Endothelial cell of umbilical vein (primary cell): ENCODE data around the gene ARMC5. TPM values are rescaled to one million over a fixed set of nuclear protein-coding genes. Genes with fewer than 3 reads are reported as not detected.

Source experiments
- BruUV-seq: library from RNA; stranded (reverse); fragments of 400-500 nt; replicated peaks from 2 replicates; lab custom pipeline; 2021; lab: Mats Ljungman, UMichigan
- CTCF ChIA-PET: fragments of 300-600, 350-600 bp; sonication (Branson Sonifier 250); formaldehyde crosslinking; loops from one replicate; lab custom pipeline; 2021; ENCODE audit warnings: antibody characterized with exemption, inconsistent platforms; lab: Charles Lee
- POLR2A ChIA-PET: fragments of 300-600, 350-600 bp; sonication (Branson Sonifier 250); formaldehyde crosslinking; loops from one replicate; lab custom pipeline; 2021; ENCODE audit warnings: antibody characterized with exemption, inconsistent platforms; lab: Charles Lee
- DNase-seq: peaks from one replicate; pipeline ENCODE4 v3.0.0-alpha.2; 2011; ENCODE audit warnings: low read depth, low spot score
- FAIRE-seq: peaks from 2 replicates; lab custom pipeline; 2011; peaks lifted over from hg19 to GRCh38; lab: Jason Lieb, UNC
- H2AFZ ChIP-seq: 2 replicates; pipeline ENCODE4 v1.6.0; 2012; ENCODE audit warnings: low read depth, low read length, control low read depth, inconsistent platforms
- H3K27ac ChIP-seq: 2 replicates; pipeline ENCODE4 v1.5.1; 2011; ENCODE audit warnings: low read depth, mild to moderate bottlenecking, control low read depth, low read length, moderate library complexity; ENCODE audit not compliant: insufficient read depth
- H3K27me3 ChIP-seq, 2 experiments: 2 replicates each; pipeline versions ENCODE4 v1.6.0 to v1.6.1; 2011; ENCODE audit warnings: low read length in 2 of 2, mixed read lengths in 1 of 2; ENCODE audit not compliant: control insufficient read depth in 2 of 2, insufficient read depth in 2 of 2
- H3K36me3 ChIP-seq, 2 experiments: 2 replicates in 1 of 2; 3 replicates in 1 of 2; pipeline ENCODE4 v1.5.1; 2011; ENCODE audit warnings: low read length in 2 of 2, mild to moderate bottlenecking in 1 of 2, moderate library complexity in 1 of 2; ENCODE audit not compliant: control insufficient read depth in 2 of 2, insufficient read depth in 2 of 2; ENCODE audit errors: extremely low read depth in 1 of 2
- H3K4me1 ChIP-seq: 3 replicates; pipeline ENCODE4 v1.5.1; 2011; ENCODE audit warnings: mild to moderate bottlenecking, low read length; ENCODE audit not compliant: control insufficient read depth, insufficient read depth; ENCODE audit errors: extremely low read depth
- H3K4me2 ChIP-seq: 2 replicates; pipeline ENCODE4 v1.6.1; 2011; ENCODE audit warnings: low read length, control low read depth, mixed read lengths; ENCODE audit not compliant: insufficient read depth
- H3K4me3 ChIP-seq, 3 experiments: fragments of 200-600 bp in 1 of 3; sonication (generic), shearing (Covaris generic) in 1 of 3; replicated peaks in 1 of 3; 2 replicates each; pipeline ENCODE4 v1.5.1; 2011 to 2016; ENCODE audit warnings: control low read depth in 3 of 3, low read length in 3 of 3, mild to moderate bottlenecking in 2 of 3, inconsistent platforms in 1 of 3, low read depth in 1 of 3, moderate library complexity in 1 of 3; ENCODE audit not compliant: insufficient read depth in 1 of 3
- H3K79me2 ChIP-seq: 2 replicates; pipeline ENCODE4 v1.6.0; 2012; ENCODE audit warnings: low read length, inconsistent platforms; ENCODE audit not compliant: control insufficient read depth, insufficient read depth
- H3K9ac ChIP-seq: replicated peaks from 2 replicates; pipeline ENCODE3; 2011; ENCODE audit warnings: low read length, control low read depth; ENCODE audit not compliant: insufficient read depth; ENCODE audit errors: extremely low read depth
- H3K9me1 ChIP-seq: replicated peaks from 3 replicates; pipeline ENCODE4 v1.6.0; 2011; ENCODE audit warnings: mild to moderate bottlenecking, low read length; ENCODE audit not compliant: control insufficient read depth, insufficient read depth; ENCODE audit errors: extremely low read depth
- H3K9me3 ChIP-seq: replicated peaks from 2 replicates; pipeline ENCODE4 v1.5.1; 2012; ENCODE audit warnings: low read length, inconsistent platforms; ENCODE audit not compliant: control insufficient read depth, insufficient read depth
- H4K20me1 ChIP-seq: replicated peaks from 2 replicates; pipeline ENCODE3; 2011; ENCODE audit warnings: mild to moderate bottlenecking, low read length; ENCODE audit not compliant: control insufficient read depth, insufficient read depth; ENCODE audit errors: extremely low read depth
- CTCF ChIP-seq, 2 donors: IDR thresholded peaks; 1 replicate in 1 of 2; 2 replicates in 1 of 2; pipeline ENCODE4 v1.5.1; 2011; ENCODE audit warnings: low read length in 2 of 2, mild to moderate bottlenecking in 2 of 2, moderate library complexity in 2 of 2, control low read depth in 1 of 2, inconsistent platforms in 1 of 2, low read depth in 1 of 2; ENCODE audit not compliant: insufficient read depth in 1 of 2; ENCODE audit errors: extremely low read depth in 1 of 2
- EZH2 ChIP-seq: IDR thresholded peaks from 2 replicates; pipeline ENCODE4 v1.6.1; 2012; ENCODE audit warnings: borderline replicate concordance, low read depth, mild to moderate bottlenecking, moderate library complexity, low read length, inconsistent platforms; ENCODE audit not compliant: severe bottlenecking
- FOS ChIP-seq: IDR thresholded peaks from 2 replicates; pipeline ENCODE4 v1.6.1; 2011; ENCODE audit warnings: mild to moderate bottlenecking, low read length, moderate library complexity, borderline replicate concordance; ENCODE audit not compliant: insufficient read depth
- GATA2 ChIP-seq: IDR thresholded peaks from 2 replicates; pipeline ENCODE4 v1.7.0; 2011; ENCODE audit warnings: low read depth, mild to moderate bottlenecking, moderate library complexity, mixed read lengths, low read length; ENCODE audit not compliant: insufficient read length, insufficient read depth
- JUN ChIP-seq: IDR thresholded peaks from 2 replicates; pipeline ENCODE4 v1.6.1; 2011; ENCODE audit warnings: borderline replicate concordance, low read depth; ENCODE audit not compliant: insufficient read length, insufficient read depth
- MAX ChIP-seq: IDR thresholded peaks from 2 replicates; pipeline ENCODE4 v1.6.1; 2011; ENCODE audit not compliant: insufficient read depth, insufficient read length
- MYC ChIP-seq: IDR thresholded peaks from one replicate; pipeline ENCODE4 v1.6.1; 2011; ENCODE audit warnings: mild to moderate bottlenecking, low read depth, low read length
- POLR2A ChIP-seq: IDR thresholded peaks from 2 replicates; pipeline ENCODE4 v1.6.1; 2012; ENCODE audit warnings: low read depth, mild to moderate bottlenecking, control low read depth, low read length
- POLR2AphosphoS5 ChIP-seq: IDR thresholded peaks from 2 replicates; pipeline ENCODE4 v1.6.1; 2012; ENCODE audit warnings: low read depth, mild to moderate bottlenecking, control low read depth, low read length, moderate library complexity; ENCODE audit not compliant: insufficient read depth
- dilution Hi-C: fragments of 300-500 bp; cut with MboI; formaldehyde crosslinking; loops from one replicate; pipeline ENCODE4 v1.15.0; 2019; ENCODE audit warnings: low sequenced_read_pairs; ENCODE audit not compliant: extremely low pct_ligation_motif_present
- intact Hi-C: fragments of 100-400 bp; cut with micrococcal nuclease; formaldehyde crosslinking; loops from one replicate; pipeline ENCODE4 v1.10.0; 2022
- polyA plus RNA-seq, 4 experiments: library from polyadenylated mRNA; depleted of rRNA in 3 of 4; stranded (reverse) in 3 of 4; unstranded in 1 of 4; fragments of >200 nt; gene quantifications; 2 replicates each; pipeline versions ENCODE4 v1.2.1 to v1.2.3, GENCODE V29; 2011 to 2012; ENCODE audit warnings: missing spikeins in 1 of 4
- total RNA-seq: library from RNA; stranded (reverse); gene quantifications from 2 replicates; pipeline ENCODE4 v1.2.3, GENCODE V29; 2021

Gene ARMC5
- total and polyA plus RNA-seq, 2 donors (not counting 3 experiments of a cell fraction or from before 2014, with no cell fraction given), result 17.3 to 18.8 TPM

DNA sequence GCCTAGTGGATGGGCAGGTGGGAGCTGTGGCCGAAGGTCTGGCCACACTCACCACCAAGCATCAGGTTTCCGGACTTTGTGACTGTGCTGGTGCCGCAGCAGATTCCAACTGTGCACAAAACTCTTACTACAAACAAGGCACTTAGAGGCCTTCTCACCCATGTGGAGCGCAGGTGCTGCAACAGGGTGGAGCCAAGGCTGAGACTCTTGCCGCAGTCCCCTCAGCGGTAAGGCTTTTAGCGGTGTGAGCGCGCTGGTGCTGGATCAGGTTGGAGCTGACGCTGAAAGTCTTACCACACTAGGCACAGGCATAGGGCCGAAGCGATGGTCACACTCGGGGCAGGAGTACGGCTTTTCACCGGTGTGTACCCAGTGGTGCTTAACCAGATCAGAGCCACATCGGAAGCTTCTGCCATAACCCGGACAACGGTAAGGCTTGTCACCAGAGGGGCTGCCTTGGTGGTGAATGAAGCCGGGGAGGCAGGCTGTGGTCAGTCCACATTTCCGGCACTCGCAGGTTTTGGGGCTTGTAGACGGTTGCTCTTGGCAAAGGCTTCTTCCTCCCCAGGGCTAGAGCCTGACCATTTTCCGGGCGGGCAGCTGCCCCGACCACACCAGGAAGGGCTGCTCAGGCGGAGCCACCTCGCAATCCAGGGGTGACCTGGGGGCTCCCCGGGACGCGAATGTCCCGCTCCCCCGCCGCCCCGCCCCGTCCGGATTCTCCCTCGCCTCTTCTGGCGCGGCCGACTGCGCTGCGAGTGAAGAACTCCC lies 1.0 kb upstream of the ARMC5 start:
- Histone ChIP-seq H3K27ac (peak overlapping the region; percentile 96), H2AFZ (peak overlapping the region; percentile 41), H3K4me3 (peak overlapping the region; percentile 31 to 72 (median 71)), H3K27me3 (no peaks in the 10 kb centered on the region), H3K4me2 (peak overlapping the region; percentile 62), H4K20me1 (no peaks in the 10 kb centered on the region), H3K9ac (peak overlapping the region; percentile 95), H3K4me1 (peaks cover 26% of the 10 kb centered on the region), H3K36me3 (peaks cover 0 to 10% of the 10 kb centered on the region in 2 experiments), H3K79me2 (peaks cover 41% of the 10 kb centered on the region), H3K9me3 (no peaks in the 10 kb centered on the region), H3K9me1 (no peaks in the 10 kb centered on the region)
- peak; percentile 91 for FAIRE-seq
- BruUV-seq, result no TSS peak
- dilution Hi-C loops, result no loop called here
- DNase-seq, result peak; percentile 57
- ChIA-PET POLR2A (interaction anchor here (0.6 to 2.0 kb wide), 6 partner anchors 13 to 415 kb away, joined by 3 to 6 read pairs (median 4); partner anchors contain the start of genes FUS, TGFB1I1, ZNF267 and ZNF843), CTCF (interaction anchor here (1.0 to 4.3 kb wide), 8 partner anchors 9 to 505 kb away, joined by 3 to 53 read pairs (median 5); partner anchors contain the start of genes RUSF1, TGFB1I1 and ZNF843)
- intact Hi-C loops, result loop anchor here (2.0 to 5.0 kb wide), 5 partner anchors 239 to 383 kb away; partner anchors contain the start of genes FUS, PYCARD, ZNF646 and ZNF668
- TF ChIP-seq MYC (no peak), CTCF (IDR thresholded peaks at IDR 0.05; ENCODE audit: extremely low read depth in 1 of 2, insufficient read depth in 1 of 2, low read depth in 1 of 2, low read length in 2 of 2) (peak; percentile 15 to 29), JUN (no peak), GATA2 (no peak), POLR2AphosphoS5 (peak; percentile 55), FOS (peak; percentile 3), EZH2 (no peak), MAX (no peak), POLR2A (no peak)
